Measurements from ENCODE around the gene TSPAN18.

- TF ChIP-seq POLR2A (IDR thresholded peaks at IDR 0.05): no peak
- TF ChIP-seq POLR2AphosphoS5 (IDR thresholded peaks at IDR 0.05): no peak
- no peak for TF ChIP-seq CTCF (IDR thresholded peaks at IDR 0.05)
Measured at GRCh38 chr11:44934735-44935250, 208.0 kb downstream of the TSPAN18 start.
